Vagina (tissue), 2 donors: ENCODE data around the gene GPR158. TPM values are rescaled to one million over a fixed set of nuclear protein-coding genes. Genes with fewer than 3 reads are reported as not detected.

Experiments used
- DNase-seq, 2 donors: peaks; one replicate each; pipeline ENCODE4 v3.0.0-alpha.2; 2017; ENCODE audit errors: extremely low spot score in 2 of 2
- H3K27ac ChIP-seq: fragments of 200-600 bp; sonication (generic); one replicate; pipeline ENCODE4 v1.5.1; 2019
- H3K27me3 ChIP-seq: fragments of 200-600 bp; sonication (generic); one replicate; pipeline ENCODE4 v1.5.1; 2019
- H3K36me3 ChIP-seq, 2 donors: fragments of 200-600 bp; sonication (generic); one replicate each; pipeline ENCODE4 v1.5.1; 2017 to 2019
- H3K4me1 ChIP-seq: fragments of 200-600 bp; sonication (generic); one replicate; pipeline ENCODE4 v1.5.1; 2019
- H3K4me3 ChIP-seq, 2 donors: fragments of 200-600 bp; sonication (generic); 1 replicate in 1 of 2; 2 replicates in 1 of 2; pipeline ENCODE4 v1.5.1; 2016 to 2019
- H3K9me3 ChIP-seq: fragments of 200-600 bp; sonication (generic); one replicate; pipeline ENCODE4 v1.5.1; 2019
- CTCF ChIP-seq, 3 experiments: fragments of 450-650 bp in 2 of 3; fragments of 200-600 bp in 1 of 3; sonication (generic) in 1 of 3; IDR thresholded peaks; one replicate each; pipeline ENCODE4 v1.5.1; 2017 to 2019; ENCODE audit warnings: antibody characterized with exemption in 3 of 3, mild to moderate bottlenecking in 2 of 3, moderate library complexity in 2 of 3
- POLR2A ChIP-seq, 2 donors: fragments of 450-650 bp; IDR thresholded peaks; one replicate each; pipeline ENCODE4 v1.6.1; 2017; ENCODE audit warnings: antibody characterized with exemption in 2 of 2, mild to moderate bottlenecking in 2 of 2, moderate library complexity in 2 of 2
- POLR2AphosphoS5 ChIP-seq, 2 donors: sonication (generic); formaldehyde crosslinking; IDR thresholded peaks; one replicate each; pipeline ENCODE4 v1.9.0; 2017; ENCODE audit warnings: antibody characterized with exemption in 2 of 2, mild to moderate bottlenecking in 2 of 2, low read depth in 1 of 2; ENCODE audit not compliant: insufficient read depth in 1 of 2
- intact Hi-C: fragments of 100-400 bp; cut with DNase I; formaldehyde crosslinking; loops from one replicate; pipeline ENCODE4 v1.15.1; 2023
- total RNA-seq: library from RNA; depleted of rRNA; stranded (reverse); fragments of >200 nt; gene quantifications from one replicate; pipeline ENCODE4 v1.2.3, GENCODE V29; 2016

The GPR158 gene
- total RNA-seq, 1 donor from 2014 or later: 0.49 TPM

DNA sequence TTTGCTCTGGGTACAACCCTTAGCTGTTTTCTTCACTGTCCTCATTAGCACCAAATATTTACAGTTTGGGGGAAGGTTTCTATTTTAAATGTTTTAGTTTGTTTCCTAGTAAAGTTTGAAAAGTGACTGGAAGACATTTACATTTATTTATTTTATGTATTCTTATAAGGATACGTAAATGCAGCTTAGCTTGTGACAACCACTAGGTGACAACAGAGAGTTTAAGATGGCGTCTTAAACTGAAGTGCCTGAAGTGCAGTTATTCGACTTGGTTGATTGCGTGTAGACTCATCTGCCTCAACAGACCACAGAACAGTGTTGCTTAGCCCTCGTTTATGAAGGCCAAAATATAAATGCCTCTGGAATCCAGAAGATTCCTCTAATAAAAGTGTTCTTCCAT is 381.1 kb downstream of the GPR158 start:
- TF ChIP-seq CTCF (IDR thresholded peaks at IDR 0.05): no peak
- TF ChIP-seq POLR2AphosphoS5 (IDR thresholded peaks at IDR 0.05; ENCODE audit: insufficient read depth in 1 of 2, low read depth in 1 of 2): no peak
- no peak for TF ChIP-seq POLR2A (IDR thresholded peaks at IDR 0.05)
- H3K27ac ChIP-seq: no peak overlapping the region
- intact Hi-C loops: no loop called here
- no peak overlapping the region for H3K4me3 ChIP-seq
- DNase-seq: no peak
- H3K36me3 ChIP-seq: no peaks in the 10 kb centered on the region
- no peaks in the 10 kb centered on the region for H3K4me1 ChIP-seq
- no peaks in the 10 kb centered on the region for H3K9me3 ChIP-seq
- H3K27me3 ChIP-seq: no peaks in the 10 kb centered on the region

DNA sequence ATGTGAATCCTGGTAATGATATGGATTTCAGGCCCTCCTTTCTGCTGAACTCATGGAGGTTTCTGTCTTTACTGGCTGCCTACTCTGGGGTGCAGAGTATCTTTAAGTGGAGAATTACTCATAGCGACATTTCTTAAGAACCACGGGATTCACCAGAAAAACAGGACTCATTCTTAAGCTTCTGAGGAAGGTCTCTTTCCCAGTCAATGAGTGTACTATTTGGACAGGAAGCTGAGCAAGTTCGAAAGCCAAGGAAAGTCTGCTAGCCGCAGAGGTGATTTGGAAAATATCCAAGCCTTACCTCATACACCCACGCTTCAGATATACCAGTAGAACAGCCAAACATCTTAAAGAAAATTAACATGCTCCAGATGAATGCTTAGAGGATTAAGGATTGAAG is 381.7 kb downstream of the GPR158 start:
- TF ChIP-seq POLR2AphosphoS5 (IDR thresholded peaks at IDR 0.05; ENCODE audit: insufficient read depth in 1 of 2, low read depth in 1 of 2): no peak
- no peak for TF ChIP-seq CTCF (IDR thresholded peaks at IDR 0.05)
- no peak for TF ChIP-seq POLR2A (IDR thresholded peaks at IDR 0.05)
- intact Hi-C loops: no loop called here
- Histone ChIP-seq H3K9me3 (no peaks in the 10 kb centered on the region), H3K4me1 (no peaks in the 10 kb centered on the region), H3K4me3 (no peak overlapping the region), H3K36me3 (no peaks in the 10 kb centered on the region), H3K27ac (no peak overlapping the region), H3K27me3 (no peaks in the 10 kb centered on the region)
- DNase-seq: no peak

- no peak overlapping the region for H3K27ac ChIP-seq
- no peaks in the 10 kb centered on the region for H3K9me3 ChIP-seq
- H3K36me3 ChIP-seq: no peaks in the 10 kb centered on the region
- no peak for TF ChIP-seq CTCF (IDR thresholded peaks at IDR 0.05)
- DNase-seq: no peak
- intact Hi-C loops: no loop called here
- H3K4me1 ChIP-seq: no peaks in the 10 kb centered on the region
- no peak overlapping the region for H3K4me3 ChIP-seq
- no peaks in the 10 kb centered on the region for H3K27me3 ChIP-seq
Observed at GRCh38 chr10:25557136-25557535, 382.3 kb downstream of the GPR158 start.

DNA sequence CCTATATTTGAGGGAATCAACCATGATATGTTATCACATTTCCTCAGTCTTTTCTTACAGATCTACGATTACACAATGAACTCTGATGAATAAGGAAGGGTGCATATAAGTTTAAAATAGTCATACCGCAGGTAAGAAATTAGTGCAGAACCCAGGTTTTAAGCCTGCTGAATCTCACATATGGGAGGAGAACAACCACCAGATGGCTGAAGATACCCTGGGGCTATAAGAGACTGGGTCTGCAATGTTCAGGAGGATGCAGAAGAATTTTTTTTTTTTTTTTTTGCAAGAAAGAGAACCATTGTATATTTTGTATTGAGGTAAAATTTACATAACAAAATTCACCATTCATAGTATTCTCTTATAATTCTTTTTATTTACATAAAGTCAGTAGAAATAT is 387.0 kb downstream of the GPR158 start:
- H3K9me3 ChIP-seq: no peaks in the 10 kb centered on the region
- intact Hi-C loops: no loop called here

DNA sequence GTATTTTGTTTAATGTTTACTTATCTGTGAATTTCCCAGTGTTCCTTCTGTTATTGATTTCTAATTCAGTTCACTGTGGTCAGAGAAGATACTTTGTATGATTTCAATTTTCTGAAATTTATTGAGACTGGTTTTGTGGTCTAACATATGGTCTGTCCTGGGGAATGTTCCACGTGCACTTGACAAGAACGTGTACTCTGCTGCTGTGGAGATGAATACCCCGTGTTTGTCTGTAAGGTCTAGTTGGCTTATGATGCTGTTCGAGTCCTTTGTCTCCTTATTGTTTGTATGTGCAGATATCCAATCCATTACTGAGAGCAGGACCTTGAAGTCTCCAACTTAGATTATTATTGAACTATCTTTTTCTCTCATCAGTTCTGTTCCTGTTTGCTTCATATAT is 387.7 kb downstream of the GPR158 start:
- no peak for TF ChIP-seq POLR2A (IDR thresholded peaks at IDR 0.05)
- TF ChIP-seq POLR2AphosphoS5 (IDR thresholded peaks at IDR 0.05; ENCODE audit: insufficient read depth in 1 of 2, low read depth in 1 of 2): no peak
- no peak for TF ChIP-seq CTCF (IDR thresholded peaks at IDR 0.05)
- DNase-seq: no peak
- no peaks in the 10 kb centered on the region for H3K36me3 ChIP-seq
- no peaks in the 10 kb centered on the region for H3K4me1 ChIP-seq
- no peaks in the 10 kb centered on the region for H3K27me3 ChIP-seq
- no peak overlapping the region for H3K4me3 ChIP-seq
- intact Hi-C loops: no loop called here
- no peaks in the 10 kb centered on the region for H3K9me3 ChIP-seq
- H3K27ac ChIP-seq: no peak overlapping the region

More for the DNA sequence above, 387.0 kb downstream of the GPR158 start:
- TF ChIP-seq POLR2AphosphoS5 (IDR thresholded peaks at IDR 0.05; ENCODE audit: insufficient read depth in 1 of 2, low read depth in 1 of 2): no peak
- no peak for TF ChIP-seq POLR2A (IDR thresholded peaks at IDR 0.05)
- TF ChIP-seq CTCF (IDR thresholded peaks at IDR 0.05): no peak
- H3K4me3 ChIP-seq: no peak overlapping the region
- H3K27ac ChIP-seq: no peak overlapping the region
- no peaks in the 10 kb centered on the region for H3K36me3 ChIP-seq
- no peak for DNase-seq
- no peaks in the 10 kb centered on the region for H3K27me3 ChIP-seq
- no peaks in the 10 kb centered on the region for H3K4me1 ChIP-seq
